IMR-90 (cell line): ENCODE results near the gene RAB15.

Experiments
- CEBPB ChIP-seq: IDR thresholded peaks from 2 replicates; pipeline ENCODE4 v1.6.1; 2012; ENCODE audit warnings: low read depth, low read length, improper control_type of control experiment
- CHD1 ChIP-seq: IDR thresholded peaks from 2 replicates; pipeline ENCODE4 v1.6.1; 2012; ENCODE audit warnings: low read depth, low read length, improper control_type of control experiment
- MXI1 ChIP-seq: IDR thresholded peaks from 2 replicates; pipeline ENCODE4 v1.6.1; 2012; ENCODE audit warnings: low read depth, mild to moderate bottlenecking, low read length, moderate library complexity, borderline replicate concordance
- NFE2L2 ChIP-seq: fragments of 150-350 bp; IDR thresholded peaks from 2 replicates; pipeline ENCODE4 v1.6.1; 2016; ENCODE audit warnings: low read depth, mild to moderate bottlenecking, low read length
- POLR2A ChIP-seq: IDR thresholded peaks from 2 replicates; pipeline ENCODE4 v1.6.1; 2012; ENCODE audit warnings: mild to moderate bottlenecking, low read depth, low read length
- TF ChIP-seq, protein P1 (sequence below): conservative IDR thresholded peaks from 2 replicates; pipeline ENCODE4 v1.5.1; 2012; ENCODE audit warnings: mild to moderate bottlenecking, low read depth, low read length, improper control_type of control experiment
- TF ChIP-seq, protein P2 (sequence below): fragments of 150-350 bp; IDR thresholded peaks from 2 replicates; pipeline ENCODE4 v1.6.1; 2017; ENCODE audit warnings: mild to moderate bottlenecking, antibody characterized with exemption, low read length, low read depth

DNA sequence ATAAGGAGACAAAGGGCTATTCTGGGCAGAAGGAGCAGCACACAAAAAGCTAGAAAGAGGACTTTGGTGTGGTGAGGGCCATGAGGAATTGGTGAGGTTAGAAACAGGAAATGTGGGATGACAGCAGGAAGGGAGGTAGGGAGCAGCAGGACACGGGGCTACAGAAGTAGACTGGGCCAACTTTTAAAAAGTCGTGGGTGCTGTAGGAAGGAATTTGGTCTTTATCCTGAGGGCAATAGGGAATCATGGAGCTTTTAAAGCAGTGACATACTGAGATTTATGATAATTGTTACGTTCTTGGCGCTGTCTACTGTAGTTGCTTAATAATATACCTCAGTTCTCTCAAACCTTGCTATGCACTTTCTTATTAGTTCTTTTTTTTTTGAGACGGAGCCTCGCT lies 66.1 kb downstream of the RAB15 start:
- no peak for TF ChIP-seq CHD1
- TF ChIP-seq, protein P1, sequence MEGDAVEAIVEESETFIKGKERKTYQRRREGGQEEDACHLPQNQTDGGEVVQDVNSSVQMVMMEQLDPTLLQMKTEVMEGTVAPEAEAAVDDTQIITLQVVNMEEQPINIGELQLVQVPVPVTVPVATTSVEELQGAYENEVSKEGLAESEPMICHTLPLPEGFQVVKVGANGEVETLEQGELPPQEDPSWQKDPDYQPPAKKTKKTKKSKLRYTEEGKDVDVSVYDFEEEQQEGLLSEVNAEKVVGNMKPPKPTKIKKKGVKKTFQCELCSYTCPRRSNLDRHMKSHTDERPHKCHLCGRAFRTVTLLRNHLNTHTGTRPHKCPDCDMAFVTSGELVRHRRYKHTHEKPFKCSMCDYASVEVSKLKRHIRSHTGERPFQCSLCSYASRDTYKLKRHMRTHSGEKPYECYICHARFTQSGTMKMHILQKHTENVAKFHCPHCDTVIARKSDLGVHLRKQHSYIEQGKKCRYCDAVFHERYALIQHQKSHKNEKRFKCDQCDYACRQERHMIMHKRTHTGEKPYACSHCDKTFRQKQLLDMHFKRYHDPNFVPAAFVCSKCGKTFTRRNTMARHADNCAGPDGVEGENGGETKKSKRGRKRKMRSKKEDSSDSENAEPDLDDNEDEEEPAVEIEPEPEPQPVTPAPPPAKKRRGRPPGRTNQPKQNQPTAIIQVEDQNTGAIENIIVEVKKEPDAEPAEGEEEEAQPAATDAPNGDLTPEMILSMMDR = no peak
- TF ChIP-seq MXI1 = no peak
- TF ChIP-seq, protein P2, sequence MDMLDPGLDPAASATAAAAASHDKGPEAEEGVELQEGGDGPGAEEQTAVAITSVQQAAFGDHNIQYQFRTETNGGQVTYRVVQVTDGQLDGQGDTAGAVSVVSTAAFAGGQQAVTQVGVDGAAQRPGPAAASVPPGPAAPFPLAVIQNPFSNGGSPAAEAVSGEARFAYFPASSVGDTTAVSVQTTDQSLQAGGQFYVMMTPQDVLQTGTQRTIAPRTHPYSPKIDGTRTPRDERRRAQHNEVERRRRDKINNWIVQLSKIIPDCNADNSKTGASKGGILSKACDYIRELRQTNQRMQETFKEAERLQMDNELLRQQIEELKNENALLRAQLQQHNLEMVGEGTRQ = no peak
- TF ChIP-seq NFE2L2 = no peak
- TF ChIP-seq CEBPB = no peak
- TF ChIP-seq POLR2A = no peak
